GM19395 (cell line): Measurements from ENCODE around the gene SCARF1.

ENCODE experiments used
- ATAC-seq: cut with Tn5 transposase; IDR thresholded peaks from one replicate; pipeline ENCODE4 v1.9.1; 2021; ENCODE audit warnings: mild to moderate bottlenecking, moderate library complexity; ENCODE audit not compliant: unreplicated experiment

The SCARF1 gene

DNA sequence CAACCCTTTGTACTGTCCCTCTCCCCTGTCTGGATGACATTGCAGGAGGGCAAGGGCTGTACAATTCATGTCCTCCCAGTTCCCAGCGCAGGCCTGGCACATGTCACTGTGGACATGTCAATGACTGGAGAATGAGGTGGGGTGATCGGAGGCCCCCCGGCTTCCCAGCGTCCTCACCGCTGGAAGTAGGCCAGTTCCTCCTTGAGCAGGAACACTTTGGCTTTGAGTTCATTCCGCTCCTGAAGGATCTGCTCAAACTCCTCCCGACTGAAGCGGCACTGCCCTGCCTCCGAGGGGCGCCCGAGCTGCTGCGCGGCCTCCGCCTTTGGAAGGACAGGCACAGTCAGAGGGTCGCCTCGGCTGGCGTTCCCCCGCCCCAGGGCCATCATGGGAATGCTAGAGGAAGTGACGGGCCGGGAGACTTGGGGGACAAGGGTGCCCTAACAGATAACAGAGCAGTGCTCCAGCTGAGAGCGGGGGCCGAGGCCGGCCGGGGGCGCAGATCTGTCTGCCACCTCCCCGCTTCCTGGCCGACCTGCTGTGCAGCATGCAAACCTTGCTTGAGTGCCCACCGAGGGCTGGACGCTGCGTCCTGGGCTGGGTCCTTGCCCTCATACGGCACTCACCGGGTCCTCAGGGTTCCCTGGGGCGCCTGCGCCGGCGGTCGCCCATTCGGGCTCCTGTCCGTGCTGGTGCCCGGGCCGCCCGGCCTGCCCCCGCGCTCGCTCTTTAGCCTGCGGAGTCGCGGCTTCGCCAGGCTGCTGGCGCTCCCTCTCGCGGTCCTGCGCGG, 2.8 kb upstream of the SCARF1 start:
- peak; percentile 47 for ATAC-seq

DNA sequence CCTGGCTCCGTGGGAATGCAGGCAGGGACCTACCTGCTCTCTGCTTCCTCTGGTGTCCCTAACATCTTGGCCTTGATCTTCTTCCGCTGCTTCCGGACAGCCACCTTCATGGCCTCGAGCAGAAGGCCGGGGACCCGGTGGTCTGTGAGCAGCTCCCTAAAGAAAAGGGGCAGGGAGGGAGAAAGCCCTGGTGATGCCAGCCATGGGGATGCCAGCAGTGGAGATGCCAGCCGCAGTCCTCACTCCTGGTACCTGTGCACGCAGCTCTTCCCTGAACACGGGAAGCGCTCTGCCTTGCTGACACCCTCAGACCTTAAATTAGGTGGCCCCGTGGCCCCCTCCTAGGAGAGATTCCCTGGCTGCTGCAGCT, 2.3 kb upstream of the SCARF1 start:
- ATAC-seq = no peak

DNA sequence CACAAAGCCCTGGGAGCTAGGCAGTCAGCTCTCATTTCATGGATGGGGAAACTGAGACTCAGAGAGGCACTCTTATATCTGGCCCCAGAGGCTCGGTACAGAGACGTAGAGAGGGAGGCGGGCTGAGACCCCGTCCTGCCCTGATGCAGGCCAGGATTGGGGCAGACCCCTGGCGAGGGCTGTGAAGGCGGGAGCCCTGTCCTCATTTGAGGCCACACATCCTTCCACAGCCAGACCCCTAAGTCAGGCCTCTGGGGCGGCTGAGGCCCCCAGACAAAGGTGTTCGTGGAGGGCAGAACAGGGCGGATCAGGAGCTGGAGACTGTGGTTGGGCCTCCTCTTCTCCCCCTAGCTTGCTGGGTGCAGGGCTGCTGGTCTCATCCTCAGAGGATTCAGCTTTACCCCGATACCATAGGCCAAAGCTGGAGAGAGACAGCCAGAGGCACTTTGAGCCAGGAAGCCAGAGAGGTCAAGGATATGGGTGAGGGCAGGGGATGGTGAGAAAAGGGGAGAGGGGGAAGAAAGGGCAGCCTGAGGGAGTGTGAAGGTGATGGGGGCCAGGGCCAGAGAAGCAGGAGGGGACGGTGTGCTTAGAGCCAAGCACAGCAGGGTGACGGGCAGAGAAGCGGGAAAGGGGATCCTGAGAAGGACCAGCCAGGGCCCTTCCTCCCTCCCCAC, 805 bp upstream of the SCARF1 start:
- no peak for ATAC-seq

DNA sequence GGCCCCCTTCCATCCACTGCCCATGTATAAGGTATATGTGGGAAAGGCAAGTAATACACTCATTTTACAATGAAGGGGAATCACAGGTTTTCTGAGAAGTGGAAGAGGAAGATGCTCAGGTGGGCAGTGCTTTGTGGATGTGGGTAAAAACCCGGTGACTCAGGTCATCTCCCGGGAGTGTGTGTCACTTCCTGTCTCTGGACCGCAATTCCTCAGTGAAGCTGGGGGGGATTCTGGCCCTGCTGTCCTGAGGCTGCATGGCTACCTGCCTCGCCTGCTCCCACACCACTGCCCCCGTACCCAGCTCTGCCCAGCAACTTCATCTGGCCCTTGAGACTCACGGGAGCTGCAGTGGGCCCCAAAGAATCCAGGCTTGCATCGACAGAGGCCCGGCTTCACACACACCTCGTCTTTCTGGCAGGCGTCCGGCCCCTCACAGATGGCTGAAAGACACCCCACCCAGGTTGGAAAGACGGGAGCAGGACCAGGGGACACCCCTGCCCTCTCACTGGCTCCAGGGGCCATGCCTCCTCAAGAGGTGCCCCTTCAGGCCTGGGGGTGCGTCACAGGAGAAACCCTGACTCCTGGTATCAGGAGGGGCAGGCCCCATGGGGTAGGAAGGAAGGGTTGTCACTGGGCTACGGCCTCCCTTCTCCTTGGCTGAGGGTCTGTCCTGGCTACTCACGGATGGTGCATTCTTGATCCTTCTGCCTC, 882 bp downstream of the SCARF1 start:
- no peak for ATAC-seq

DNA sequence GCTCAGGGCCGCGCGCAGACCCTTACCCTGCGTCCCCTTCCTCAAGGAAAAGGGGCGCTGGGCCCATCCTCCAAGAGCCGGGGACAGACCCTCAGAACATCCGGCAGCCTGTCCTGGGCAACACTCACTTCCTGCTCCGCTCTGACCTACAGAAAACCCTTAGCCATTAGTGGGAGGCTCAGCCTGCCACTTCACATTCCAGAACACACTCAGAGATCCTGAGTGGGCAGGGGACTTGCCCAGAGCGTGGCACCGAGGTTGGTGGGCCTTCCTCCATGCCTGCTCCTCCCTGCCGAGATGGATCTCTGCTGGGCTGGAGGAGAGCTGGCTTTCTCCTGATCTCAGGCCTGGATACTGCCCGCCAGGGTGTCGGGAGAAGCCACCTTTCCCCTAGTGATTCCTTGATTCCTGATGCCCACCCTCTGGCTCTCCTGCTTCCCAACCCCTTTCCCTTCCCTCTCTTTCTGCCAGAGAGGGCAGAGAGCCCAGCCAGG, 1.5 kb downstream of the SCARF1 start:
- ATAC-seq = no peak

DNA sequence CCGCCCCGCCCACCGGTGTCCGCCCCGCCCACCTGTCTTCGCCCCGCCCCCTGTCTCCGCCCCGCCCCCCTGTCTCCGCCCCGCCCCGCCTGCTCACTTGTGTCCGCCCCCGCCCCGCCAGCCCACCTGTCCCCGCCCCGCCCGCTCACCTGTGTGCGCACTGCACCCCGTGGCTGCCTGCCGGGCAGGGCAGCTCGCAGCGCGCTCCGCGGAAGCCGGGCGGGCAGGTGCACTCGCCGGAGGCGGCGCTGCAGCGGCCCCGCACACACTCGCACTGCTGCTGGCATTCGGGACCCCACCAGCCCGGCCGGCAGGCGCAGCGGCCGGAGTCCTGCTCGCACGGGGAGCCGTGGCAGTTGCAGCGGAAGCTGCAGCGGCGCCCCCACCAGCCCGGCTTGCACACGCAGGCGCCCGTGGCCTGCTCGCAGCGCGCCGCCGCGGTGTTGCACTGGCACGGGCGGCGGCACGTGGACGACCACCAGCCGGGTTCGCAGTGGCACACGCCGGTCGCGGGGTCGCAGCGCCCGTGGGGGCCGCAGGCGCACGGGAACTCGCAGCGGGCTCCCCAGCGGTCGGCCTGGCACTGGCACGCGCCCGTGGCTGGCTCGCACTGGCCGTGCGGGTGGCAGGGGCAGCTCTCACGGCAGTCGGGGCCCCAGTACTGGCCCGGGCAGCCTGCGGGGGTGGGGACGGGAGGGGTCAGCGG, 2.1 kb downstream of the SCARF1 start:
- no peak for ATAC-seq

DNA sequence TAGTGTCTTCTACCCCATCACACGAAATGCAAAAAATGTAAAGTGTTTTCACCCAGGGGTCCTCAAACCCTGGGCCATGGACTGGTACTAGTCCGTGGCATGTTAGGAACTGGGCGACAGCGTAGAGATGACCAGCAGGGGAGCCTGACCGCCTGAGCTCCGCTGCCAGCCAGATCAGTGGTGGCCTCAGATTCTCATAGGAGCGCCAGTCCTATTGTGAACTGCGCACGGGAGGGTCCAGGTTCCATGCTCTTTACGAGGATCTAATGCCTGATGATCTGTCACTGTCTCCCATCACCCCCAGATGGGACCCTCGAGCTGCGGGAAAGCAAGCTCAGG, 4.5 kb downstream of the SCARF1 start:
- no peak for ATAC-seq

DNA sequence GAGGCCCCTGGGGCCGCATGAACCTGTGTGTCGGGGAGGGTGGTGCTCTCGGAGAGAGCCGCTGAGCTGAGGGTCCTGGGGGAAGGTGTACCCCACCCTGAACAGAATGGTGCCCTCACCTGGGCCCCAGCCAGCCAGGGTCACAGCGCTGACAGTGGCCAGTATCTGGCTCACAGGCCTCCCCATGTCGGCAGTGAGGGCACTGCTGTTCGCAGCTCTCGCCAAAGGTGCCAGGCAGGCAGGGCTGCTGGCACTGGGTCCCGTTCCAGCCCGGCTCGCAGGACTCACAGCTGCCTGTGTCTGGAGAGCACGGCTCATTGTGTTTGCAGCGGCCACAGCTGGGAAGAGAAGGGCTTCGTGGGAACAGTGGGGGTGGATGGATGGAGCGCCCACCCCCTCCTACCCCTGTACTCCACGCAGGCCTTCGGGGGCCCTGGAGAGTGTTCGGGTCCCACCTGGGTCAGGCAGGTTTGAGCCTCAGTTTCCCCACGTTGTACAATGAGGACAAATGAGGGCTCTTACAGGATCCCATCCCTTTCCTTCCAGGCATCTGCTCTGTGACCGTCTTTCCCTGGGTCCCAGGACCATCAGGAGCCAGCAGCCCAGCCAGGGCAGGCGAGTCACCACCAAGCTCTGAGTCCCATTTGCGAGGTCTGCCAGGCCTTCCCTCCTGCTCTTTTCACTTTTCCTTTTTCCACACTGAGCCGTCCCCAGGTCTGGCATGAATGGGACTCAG, 5.0 kb downstream of the SCARF1 start:
- no peak for ATAC-seq

DNA sequence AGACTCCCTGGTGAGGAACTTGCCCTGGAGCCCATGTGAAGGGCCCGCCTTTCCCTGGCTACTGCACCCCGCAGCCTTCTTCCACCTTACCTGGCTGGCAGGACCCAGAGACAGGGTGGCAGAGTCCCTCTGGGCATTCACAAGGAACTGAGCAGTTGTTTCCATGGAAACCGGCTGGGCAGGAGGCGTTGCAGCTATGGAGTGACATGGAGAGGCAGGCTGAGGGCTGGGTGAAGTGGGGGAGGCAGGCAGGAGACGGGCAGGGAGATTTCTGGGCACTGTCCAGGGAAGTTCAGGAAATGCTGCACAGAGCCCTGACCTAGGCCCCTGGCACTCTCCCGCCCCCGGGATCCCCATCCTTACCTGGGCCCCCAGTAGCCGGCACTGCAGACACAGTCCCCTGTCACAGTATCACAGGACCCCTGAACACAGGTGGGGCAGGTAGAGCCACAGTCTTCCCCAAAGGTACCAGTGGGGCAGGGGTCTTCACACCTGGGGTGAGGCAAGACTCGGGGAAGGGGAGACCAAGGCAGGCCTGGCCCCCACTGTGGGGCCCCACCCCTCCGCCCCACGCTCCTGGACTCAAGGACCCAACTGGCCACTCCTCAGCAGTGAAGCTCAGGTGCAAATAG, 5.9 kb downstream of the SCARF1 start:
- ATAC-seq = no peak

DNA sequence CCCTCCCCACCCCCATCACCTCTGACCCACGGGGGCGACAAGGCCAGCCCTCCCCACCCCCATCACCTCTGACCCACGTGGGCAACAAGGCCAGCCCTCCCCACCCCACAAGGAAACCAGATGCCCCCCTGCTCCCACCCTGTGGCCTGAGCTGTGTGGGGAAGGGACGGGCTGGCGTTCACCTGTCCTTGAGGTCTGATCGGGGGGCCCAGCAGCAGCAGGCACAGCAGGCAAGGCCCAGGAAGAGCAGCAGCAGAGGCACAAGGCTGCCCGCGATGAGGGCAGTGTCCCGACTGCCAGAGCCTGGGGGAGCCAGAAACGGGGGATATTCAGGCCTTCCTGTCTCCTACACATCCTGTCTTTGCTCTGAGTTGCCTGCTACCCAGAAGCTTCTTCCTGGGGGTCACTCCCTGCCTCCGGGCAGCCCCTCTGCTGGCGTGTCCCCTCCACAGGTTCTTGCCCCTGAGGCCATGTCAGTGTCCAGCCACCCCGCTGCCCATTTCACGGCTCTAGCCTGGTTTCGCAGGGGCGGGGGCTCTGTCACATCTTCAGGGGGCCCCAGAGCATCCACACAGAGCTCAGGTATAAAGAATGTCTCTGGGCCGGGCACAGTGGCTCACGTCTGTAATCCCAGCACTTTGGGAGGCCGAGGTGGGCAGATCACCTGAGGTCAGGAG, 6.8 kb downstream of the SCARF1 start:
- ATAC-seq = no peak

DNA sequence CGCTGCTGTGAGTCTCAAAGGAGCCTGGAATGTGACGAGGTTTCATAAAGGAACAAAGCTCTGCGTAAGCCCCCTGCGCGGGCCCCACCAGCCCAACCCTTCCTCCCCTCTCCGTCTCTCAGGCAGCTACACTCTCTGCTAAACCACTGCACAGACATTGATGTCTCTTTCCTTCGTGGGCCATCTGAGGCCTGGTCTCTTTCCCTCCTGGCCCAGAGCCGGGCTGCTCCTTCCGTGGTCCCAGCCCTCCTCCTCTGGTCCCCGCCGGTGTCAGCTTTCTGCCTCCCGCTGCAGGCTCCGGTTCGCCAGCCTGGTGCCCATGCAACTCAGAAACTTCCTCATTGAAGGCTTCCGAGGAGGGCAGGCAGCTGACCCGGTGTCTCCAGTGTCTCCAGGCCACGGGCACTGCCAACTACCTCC, 7.4 kb downstream of the SCARF1 start:
- ATAC-seq = no peak

DNA sequence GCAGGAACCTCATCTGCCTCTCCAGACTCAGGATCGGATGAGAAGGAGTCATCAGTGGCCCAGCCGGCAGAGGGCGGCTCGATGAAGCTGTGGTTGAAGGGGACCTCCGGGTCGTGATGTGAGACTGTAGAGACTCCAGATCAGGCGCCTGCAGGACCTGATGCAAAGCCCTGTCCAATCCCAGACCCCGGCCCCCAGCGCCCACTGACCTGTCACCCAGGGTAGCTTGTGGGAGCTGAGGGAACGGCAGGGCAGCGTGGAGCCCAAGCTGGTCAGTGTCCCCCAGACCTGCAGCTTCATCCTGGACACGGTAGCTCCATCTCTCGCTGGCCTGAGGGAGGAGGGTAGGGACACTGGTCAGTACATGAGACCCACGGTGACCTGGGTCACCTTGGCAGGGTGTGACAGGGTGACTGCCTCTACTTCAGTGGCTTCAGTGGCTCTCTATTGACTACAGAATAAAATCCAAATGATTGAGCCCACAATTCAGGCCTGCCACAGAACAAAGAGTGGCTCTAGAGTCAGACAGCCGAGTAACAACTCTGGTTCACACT, 8.7 kb downstream of the SCARF1 start:
- no peak for ATAC-seq

DNA sequence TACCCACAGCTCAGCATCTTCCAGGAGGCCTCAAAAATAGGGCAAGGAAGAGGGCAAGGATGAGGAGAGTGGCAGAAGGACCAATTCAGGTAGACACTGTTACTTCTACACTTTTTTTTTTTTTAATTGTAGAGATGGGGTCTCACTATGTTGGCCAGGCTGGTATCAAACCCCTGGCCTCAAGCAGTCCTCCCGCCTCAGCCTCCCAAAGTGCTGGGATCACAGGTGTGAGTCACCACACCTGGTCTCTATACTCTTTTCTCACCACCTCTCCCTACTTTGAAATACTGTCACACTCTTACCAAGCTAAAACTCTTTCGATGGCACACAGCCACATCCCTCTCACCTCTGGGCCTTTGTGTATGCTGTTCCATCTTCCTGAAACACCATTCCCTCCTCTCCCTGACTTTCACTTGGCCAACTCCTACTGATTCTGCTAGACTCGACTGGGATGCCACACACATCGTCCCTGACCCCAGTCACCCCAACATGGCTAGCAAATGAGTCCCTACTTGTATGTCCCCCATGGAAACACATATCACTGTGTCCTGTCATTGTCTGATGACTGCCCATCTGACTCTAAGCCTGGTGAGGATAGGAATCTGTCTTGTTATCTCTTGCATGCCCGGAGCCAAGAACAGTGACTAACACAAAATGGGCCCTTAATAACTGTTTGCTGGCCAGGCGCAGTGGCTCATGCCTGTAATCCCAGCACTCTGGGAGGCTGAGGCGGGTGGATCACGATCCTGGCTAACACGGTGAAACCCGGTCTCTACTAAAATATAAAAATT, 9.7 kb downstream of the SCARF1 start:
- ATAC-seq = no peak

DNA sequence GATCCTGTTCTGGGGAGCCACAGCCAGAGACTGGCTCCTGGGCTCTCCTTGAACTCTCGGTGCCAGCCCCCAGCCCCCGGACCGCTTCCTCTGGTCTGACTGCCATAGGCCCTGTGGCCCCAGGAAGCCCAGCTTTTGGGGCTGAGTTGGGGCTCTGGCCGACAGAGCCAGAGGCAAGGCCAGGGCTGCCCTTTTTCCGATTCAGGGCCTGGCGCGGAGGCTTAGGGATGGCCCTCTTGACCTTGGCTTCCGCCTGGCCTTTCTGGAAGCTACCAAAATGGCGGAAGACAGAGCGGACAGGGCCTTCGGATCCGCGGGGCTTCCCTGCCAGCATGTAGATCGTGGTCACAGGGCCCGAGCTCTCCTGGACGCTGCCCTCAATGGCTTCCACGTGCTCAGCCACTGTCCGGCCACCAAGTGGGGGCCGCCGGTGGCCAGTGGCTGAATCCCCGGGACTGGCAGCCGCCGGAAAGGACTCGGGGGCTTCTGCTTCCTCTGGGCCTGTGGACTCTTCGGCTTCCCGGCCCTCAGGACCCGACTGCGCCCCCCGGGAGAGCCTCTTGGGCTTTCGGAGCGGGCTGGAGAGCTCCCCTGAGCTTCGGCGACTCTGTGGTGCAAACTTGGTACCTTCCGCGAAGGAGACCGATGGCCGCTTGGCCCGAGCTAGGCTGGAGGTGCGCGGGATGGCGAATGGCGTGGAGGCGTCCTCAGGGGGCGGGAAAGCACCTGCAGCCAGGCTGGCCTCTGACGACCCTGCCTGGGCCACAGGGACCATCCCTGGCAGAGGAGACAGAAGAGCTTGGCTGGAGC, 10.5 kb downstream of the SCARF1 start:
- ATAC-seq = no peak

DNA sequence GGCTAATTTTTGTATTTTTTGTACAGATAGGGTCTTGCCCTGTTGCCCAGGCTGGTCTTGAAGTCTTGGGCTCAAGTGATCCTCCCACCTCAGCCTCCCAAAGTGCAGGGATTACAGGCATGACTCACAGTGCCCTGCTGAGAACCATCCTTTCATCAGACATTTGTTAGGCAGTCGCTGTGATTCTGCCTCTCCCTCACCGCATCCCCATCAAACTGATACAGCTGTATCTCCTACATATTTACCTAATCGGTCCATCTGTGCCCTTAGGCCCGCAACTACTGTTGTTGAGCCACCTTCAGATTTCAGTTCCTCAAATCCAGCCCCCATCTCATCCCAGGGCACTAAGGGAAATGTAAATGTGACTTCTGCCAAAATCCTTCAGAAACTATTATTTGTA, 14.9 kb downstream of the SCARF1 start:
- ATAC-seq = no peak

DNA sequence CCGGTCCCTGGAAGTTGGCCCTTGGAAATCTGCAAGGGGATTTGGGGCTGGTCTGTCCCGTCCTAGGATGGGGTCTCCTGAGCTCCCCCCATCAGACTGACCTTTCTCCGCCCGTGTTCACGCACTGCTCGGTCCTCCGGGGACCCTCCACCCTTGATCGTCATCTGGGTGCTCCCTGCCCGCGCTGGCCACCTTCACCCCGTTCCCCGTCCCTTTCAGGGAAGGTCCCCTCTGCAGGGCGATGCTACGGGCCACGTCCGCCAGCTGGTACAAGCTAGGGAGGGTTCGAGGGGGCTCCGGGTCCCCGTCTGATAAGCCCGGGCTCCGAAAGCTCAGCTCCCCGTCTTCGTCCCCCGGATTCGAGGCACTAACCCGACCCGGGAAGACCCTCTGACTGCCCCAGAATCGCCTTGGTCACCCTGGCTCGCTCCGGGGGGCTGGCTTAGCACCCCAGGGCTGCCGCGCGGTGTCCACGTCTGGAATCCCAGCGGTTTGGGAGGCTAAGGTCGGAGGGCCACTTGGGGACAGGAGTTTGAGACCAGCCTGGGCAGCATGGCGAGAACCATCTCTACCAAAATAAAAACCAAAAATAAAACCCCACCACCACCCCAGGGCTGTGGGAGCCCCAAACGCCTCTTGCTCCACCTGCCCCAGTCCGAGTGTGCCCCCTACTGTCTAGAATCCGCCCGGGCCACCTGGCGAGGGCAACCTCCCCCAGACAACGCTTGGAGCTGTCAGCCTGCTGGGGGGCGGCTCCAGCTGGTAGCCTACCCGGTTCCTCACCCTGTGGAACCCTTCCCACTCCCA, 15.8 kb downstream of the SCARF1 start:
- no peak for ATAC-seq
